Measurements from ENCODE around the gene ABCA3. TPM values are rescaled to one million over a fixed set of nuclear protein-coding genes. Genes with fewer than 3 reads are reported as not detected.

Gene ABCA3
- polyA plus RNA-seq, 1 donor from 2014 or later, result 30.7 TPM

- Histone ChIP-seq H3K27me3 (ENCODE audit: insufficient read depth, low read depth, low read length) (peaks cover 15% of the 10 kb centered on the region), H4K20me1 (ENCODE audit: insufficient read depth) (no peaks in the 10 kb centered on the region), H3K36me3 (ENCODE audit: insufficient read depth, low read length) (no peaks in the 10 kb centered on the region)
Measured at GRCh38 chr16:2238838-2239675, 101.5 kb downstream of the ABCA3 start.

GRCh38 chr16:2238150-2238837, 102.2 kb downstream of the ABCA3 start:
- TF ChIP-seq REST (IDR thresholded peaks at IDR 0.05; ENCODE audit: borderline replicate concordance) (no peak), RAD21 (conservative IDR thresholded peaks at IDR 0.05) (no peak), POLR2AphosphoS5 (IDR thresholded peaks at IDR 0.05) (no peak), TAF1 (IDR thresholded peaks at IDR 0.05; ENCODE audit: low read depth) (no peak), MXI1 (conservative IDR thresholded peaks at IDR 0.05; ENCODE audit: poor library complexity, severe bottlenecking) (no peak), EP300 (conservative IDR thresholded peaks at IDR 0.05; ENCODE audit: poor library complexity, severe bottlenecking) (no peak), EZH2 (IDR thresholded peaks at IDR 0.05; ENCODE audit: borderline replicate concordance, insufficient read depth, low read length, poor library complexity, severe bottlenecking) (no peak), SMC3 (conservative IDR thresholded peaks at IDR 0.05; ENCODE audit: poor library complexity) (no peak), CTCF (IDR thresholded peaks at IDR 0.05; ENCODE audit: poor library complexity, severe bottlenecking) (no peak)
- Histone ChIP-seq H3F3A (ENCODE audit: insufficient read depth, low read length, poor library complexity, severe bottlenecking) (no peaks in the 10 kb centered on the region), H3K4me2 (ENCODE audit: low read length) (no peak overlapping the region), H2AFZ (ENCODE audit: low read depth, low read length) (no peak overlapping the region), H4K20me1 (ENCODE audit: insufficient read depth) (no peaks in the 10 kb centered on the region), H3K9me3 (ENCODE audit: low read length) (no peaks in the 10 kb centered on the region), H3K4me3 (ENCODE audit: low read length) (no peak overlapping the region), H3K27ac (ENCODE audit: low read length) (no peak overlapping the region), H3K27me3 (ENCODE audit: insufficient read depth, low read depth, low read length) (peaks cover 15% of the 10 kb centered on the region), H3K9ac (ENCODE audit: low read length) (no peak overlapping the region), H3K9me2 (ENCODE audit: insufficient read depth, low read length) (no peaks in the 10 kb centered on the region), H3K79me2 (replicated peaks; ENCODE audit: insufficient read depth, low read length) (no peaks in the 10 kb centered on the region), H3K36me3 (ENCODE audit: insufficient read depth, low read length) (no peaks in the 10 kb centered on the region)

More at GRCh38 chr16:2238838-2239675, 101.5 kb downstream of the ABCA3 start:
- no peaks in the 10 kb centered on the region for H3K79me2 ChIP-seq (replicated peaks; ENCODE audit: insufficient read depth, low read length)
- H3K9me2 ChIP-seq (ENCODE audit: insufficient read depth, low read length), result no peaks in the 10 kb centered on the region
- H3K4me3 ChIP-seq (ENCODE audit: low read length), result no peak overlapping the region
- no peak overlapping the region for H2AFZ ChIP-seq (ENCODE audit: low read depth, low read length)
- H3K27ac ChIP-seq (ENCODE audit: low read length), result no peak overlapping the region
- no peak overlapping the region for H3K4me2 ChIP-seq (ENCODE audit: low read length)
- H3K9ac ChIP-seq (ENCODE audit: low read length), result no peak overlapping the region
- H3F3A ChIP-seq (ENCODE audit: insufficient read depth, low read length, poor library complexity, severe bottlenecking), result no peaks in the 10 kb centered on the region
- no peaks in the 10 kb centered on the region for H3K9me3 ChIP-seq (ENCODE audit: low read length)
- no peak for TF ChIP-seq POLR2AphosphoS5 (IDR thresholded peaks at IDR 0.05)
- TF ChIP-seq EP300 (conservative IDR thresholded peaks at IDR 0.05; ENCODE audit: poor library complexity, severe bottlenecking), result no peak
- TF ChIP-seq REST (IDR thresholded peaks at IDR 0.05; ENCODE audit: borderline replicate concordance), result no peak
- no peak for TF ChIP-seq TAF1 (IDR thresholded peaks at IDR 0.05; ENCODE audit: low read depth)
- TF ChIP-seq EZH2 (IDR thresholded peaks at IDR 0.05; ENCODE audit: borderline replicate concordance, insufficient read depth, low read length, poor library complexity, severe bottlenecking), result no peak
- no peak for TF ChIP-seq MXI1 (conservative IDR thresholded peaks at IDR 0.05; ENCODE audit: poor library complexity, severe bottlenecking)
